HepG2 (cell line): ENCODE data around the gene PRKG1. TPM values are rescaled to one million over a fixed set of nuclear protein-coding genes. Genes with fewer than 3 reads are reported as not detected.
A peak's percentile ranks its signal among the peaks of the same experiment; 100 is the strongest.

ENCODE experiments used
- ARID2 ChIP-seq: sonication (generic); formaldehyde crosslinking; IDR thresholded peaks from 2 replicates; pipeline ENCODE4 v1.8.1; 2022; ENCODE audit warnings: mild to moderate bottlenecking, missing genetic modification reagents, borderline replicate concordance
- HDAC1 ChIP-seq: sonication (generic); formaldehyde crosslinking; IDR thresholded peaks from 2 replicates; pipeline ENCODE4 v1.5.1; 2020; ENCODE audit warnings: mild to moderate bottlenecking, missing genetic modification reagents
- HNF1A ChIP-seq, 2 experiments: sonication (generic) in 1 of 2; formaldehyde crosslinking in 1 of 2; IDR thresholded peaks; 2 replicates each; pipeline versions ENCODE4 v1.4.0 to v1.6.1; 2016 to 2020; ENCODE audit warnings: borderline replicate concordance in 1 of 2, low read depth in 1 of 2, mild to moderate bottlenecking in 1 of 2, missing genetic modification reagents in 1 of 2
- HNF4G ChIP-seq, 2 experiments: sonication (generic) in 1 of 2; formaldehyde crosslinking in 1 of 2; IDR thresholded peaks; 2 replicates each; pipeline versions ENCODE4 v1.4.0 to v1.6.1; 2011 to 2020; ENCODE audit warnings: borderline replicate concordance in 2 of 2, low read depth in 2 of 2, mild to moderate bottlenecking in 2 of 2, low read length in 1 of 2, missing genetic modification reagents in 1 of 2, moderate library complexity in 1 of 2
- MEIS2 ChIP-seq: sonication (generic); formaldehyde crosslinking; IDR thresholded peaks from 2 replicates; pipeline ENCODE4 v1.9.0; 2021; ENCODE audit warnings: mild to moderate bottlenecking, missing genetic modification reagents
- SMC3 ChIP-seq: IDR thresholded peaks from 2 replicates; pipeline ENCODE4 v1.6.1; 2011; ENCODE audit warnings: low read length, improper control_type of control experiment
- SRSF1 ChIP-seq: fragments of 200-400 bp; formaldehyde crosslinking; optimal IDR thresholded peaks from 2 replicates; pipeline ENCODE3; 2017; ENCODE audit warnings: mild to moderate bottlenecking, low read depth, low read length, moderate library complexity
- SYNCRIP ChIP-seq: fragments of 200-400 bp; formaldehyde crosslinking; IDR thresholded peaks from 2 replicates; pipeline ENCODE4 v1.6.1; 2018; ENCODE audit warnings: mild to moderate bottlenecking, low read depth, low read length; ENCODE audit not compliant: insufficient read depth
- ZBTB26 ChIP-seq: IDR thresholded peaks from 2 replicates; pipeline ENCODE4 v1.6.1; 2016; ENCODE audit warnings: missing compliant biosample characterization, missing genetic modification reagents, borderline replicate concordance
- ZMAT3 ChIP-seq: sonication (generic); formaldehyde crosslinking; conservative IDR thresholded peaks from 2 replicates; pipeline ENCODE4 v1.7.0; 2021; ENCODE audit warnings: missing genetic modification reagents
- ZNF143 ChIP-seq: sonication (generic); formaldehyde crosslinking; IDR thresholded peaks from 2 replicates; pipeline ENCODE4 v1.4.0; 2020; ENCODE audit warnings: missing genetic modification reagents
- ZNF232 ChIP-seq: sonication (generic); formaldehyde crosslinking; IDR thresholded peaks from 2 replicates; pipeline ENCODE4 v1.4.0; 2020; ENCODE audit warnings: missing genetic modification reagents, borderline replicate concordance
- ZNF503 ChIP-seq: sonication (generic); formaldehyde crosslinking; IDR thresholded peaks from 2 replicates; pipeline ENCODE4 v1.4.0; 2020; ENCODE audit warnings: missing genetic modification reagents
- ZNF841 ChIP-seq: sonication (generic); formaldehyde crosslinking; IDR thresholded peaks from 2 replicates; pipeline ENCODE4 v1.8.1; 2023; ENCODE audit warnings: missing genetic modification reagents, borderline replicate concordance
- polyA plus RNA-seq, 8 experiments: library from polyadenylated mRNA; depleted of rRNA in 3 of 8; stranded (reverse) in 7 of 8; unstranded in 1 of 8; fragments of >200 nt; fragmentation: Illumina TruSeq in 4 of 8; extraction: Trizol in 4 of 8; gene quantifications; 2 replicates each; pipeline versions ENCODE4 v1.2.1 to v1.2.3, GENCODE V29; 2011 to 2016; ENCODE audit warnings: low read depth in 4 of 8, missing spikeins in 1 of 8, mixed read lengths in 1 of 8; ENCODE audit not compliant: insufficient read depth in 1 of 8
- total RNA-seq, 5 experiments: library from RNA; depleted of rRNA; stranded (reverse); fragments of >200 nt; fragmentation: Illumina TruSeq; extraction: Trizol; gene quantifications; 2 replicates each; pipeline ENCODE4 v1.2.3, GENCODE V29; 2016; ENCODE audit warnings: low read depth in 1 of 5
- TF ChIP-seq, protein P1 (sequence below): sonication (generic); formaldehyde crosslinking; IDR thresholded peaks from 2 replicates; pipeline ENCODE4 v1.4.0; 2020; ENCODE audit warnings: mild to moderate bottlenecking, missing genetic modification reagents
- TF ChIP-seq, protein P2 (sequence below): sonication (generic); formaldehyde crosslinking; IDR thresholded peaks from 2 replicates; pipeline ENCODE4 v1.4.0; 2020; ENCODE audit warnings: mild to moderate bottlenecking, missing genetic modification reagents

The PRKG1 gene
- total and polyA plus RNA-seq, 2 of the 13 experiments (the other 11 are each of a cell fraction or from before 2014, with no cell fraction given) = 0.01 TPM; not detected in 1

DNA sequence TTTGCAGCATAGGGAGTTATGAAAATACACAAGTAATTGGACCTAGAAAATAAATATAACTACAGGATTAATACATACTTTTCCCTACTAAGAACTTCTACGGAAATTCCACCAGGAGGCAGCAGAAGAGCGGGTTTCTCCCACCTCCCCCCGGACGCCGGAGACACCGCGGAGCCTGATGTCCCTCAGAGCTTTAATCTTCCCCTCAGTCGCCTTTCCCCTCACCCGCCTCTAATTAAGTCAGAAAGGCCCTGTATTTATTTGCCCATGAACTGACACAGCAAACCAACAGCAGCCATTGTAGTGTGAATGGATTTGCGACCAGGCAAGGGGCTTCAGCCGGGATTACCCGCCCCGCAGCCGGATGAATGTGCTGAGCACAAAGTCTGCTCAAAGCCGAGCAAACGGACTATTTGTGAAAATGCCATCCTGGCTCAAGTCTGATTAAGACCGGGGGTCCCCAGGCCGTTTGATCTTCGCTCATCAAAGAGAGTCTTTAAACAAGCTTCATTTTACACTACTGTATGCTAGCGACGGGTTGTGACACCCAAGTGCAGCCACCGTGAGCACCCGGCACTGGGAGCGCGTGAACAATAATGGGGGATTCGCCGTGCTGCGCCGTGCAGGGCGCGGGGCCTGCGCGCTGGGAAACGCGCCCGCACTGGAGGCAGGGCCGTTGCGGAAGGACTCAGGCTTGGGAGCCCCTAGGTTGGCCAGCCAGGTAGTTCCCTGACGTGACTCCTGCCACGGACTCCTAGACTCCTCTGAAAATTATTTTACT is 1234.2 kb downstream of the PRKG1 start (continued):
- TF ChIP-seq ZMAT3 (CRISPR knock-in tag) = peak; percentile 67
- TF ChIP-seq, protein P1, sequence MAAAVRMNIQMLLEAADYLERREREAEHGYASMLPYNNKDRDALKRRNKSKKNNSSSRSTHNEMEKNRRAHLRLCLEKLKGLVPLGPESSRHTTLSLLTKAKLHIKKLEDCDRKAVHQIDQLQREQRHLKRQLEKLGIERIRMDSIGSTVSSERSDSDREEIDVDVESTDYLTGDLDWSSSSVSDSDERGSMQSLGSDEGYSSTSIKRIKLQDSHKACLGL (CRISPR knock-in tag) = 0 out of 2 replicates have a peak, but pooled peaks have one; percentile 22
- TF ChIP-seq ZNF143 = 0 out of 2 replicates have a peak, but pooled peaks have one; percentile 30
- peak; percentile 24; the same call in 1 of the 2 replicates for TF ChIP-seq HNF4G (IDR thresholded peaks at IDR 0.05; ENCODE audit: borderline replicate concordance, low read depth, low read length)
- peak; percentile 71; the same call in 1 of the 2 replicates for TF ChIP-seq HNF4G (CRISPR knock-in tag; IDR thresholded peaks at IDR 0.05; ENCODE audit: borderline replicate concordance, low read depth)
- TF ChIP-seq, protein P2, sequence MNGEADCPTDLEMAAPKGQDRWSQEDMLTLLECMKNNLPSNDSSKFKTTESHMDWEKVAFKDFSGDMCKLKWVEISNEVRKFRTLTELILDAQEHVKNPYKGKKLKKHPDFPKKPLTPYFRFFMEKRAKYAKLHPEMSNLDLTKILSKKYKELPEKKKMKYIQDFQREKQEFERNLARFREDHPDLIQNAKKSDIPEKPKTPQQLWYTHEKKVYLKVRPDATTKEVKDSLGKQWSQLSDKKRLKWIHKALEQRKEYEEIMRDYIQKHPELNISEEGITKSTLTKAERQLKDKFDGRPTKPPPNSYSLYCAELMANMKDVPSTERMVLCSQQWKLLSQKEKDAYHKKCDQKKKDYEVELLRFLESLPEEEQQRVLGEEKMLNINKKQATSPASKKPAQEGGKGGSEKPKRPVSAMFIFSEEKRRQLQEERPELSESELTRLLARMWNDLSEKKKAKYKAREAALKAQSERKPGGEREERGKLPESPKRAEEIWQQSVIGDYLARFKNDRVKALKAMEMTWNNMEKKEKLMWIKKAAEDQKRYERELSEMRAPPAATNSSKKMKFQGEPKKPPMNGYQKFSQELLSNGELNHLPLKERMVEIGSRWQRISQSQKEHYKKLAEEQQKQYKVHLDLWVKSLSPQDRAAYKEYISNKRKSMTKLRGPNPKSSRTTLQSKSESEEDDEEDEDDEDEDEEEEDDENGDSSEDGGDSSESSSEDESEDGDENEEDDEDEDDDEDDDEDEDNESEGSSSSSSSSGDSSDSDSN (CRISPR knock-in tag) = peak; percentile 82
- TF ChIP-seq SMC3 = peak; percentile 89
- TF ChIP-seq SYNCRIP = no peak
- TF ChIP-seq HDAC1 (CRISPR knock-in tag) = 0 out of 2 replicates have a peak, but pooled peaks have one; percentile 33
- TF ChIP-seq ZNF503 (CRISPR knock-in tag) = peak; percentile 52; the same call in 1 of the 2 replicates
- TF ChIP-seq ZBTB26 = peak; percentile 64; the same call in 1 of the 2 replicates
- TF ChIP-seq HNF1A (IDR thresholded peaks at IDR 0.05; ENCODE audit: low read depth) = no peak
- peak; percentile 30; the same call in 1 of the 2 replicates for TF ChIP-seq HNF1A (CRISPR knock-in tag; IDR thresholded peaks at IDR 0.05; ENCODE audit: borderline replicate concordance)
- TF ChIP-seq ZNF841 (CRISPR knock-in tag) = no peak
- TF ChIP-seq MEIS2 (CRISPR knock-in tag) = peak; percentile 58; the same call in 1 of the 2 replicates
- no peak for TF ChIP-seq ARID2 (CRISPR knock-in tag)
- TF ChIP-seq SRSF1 = peak; percentile 44
- peak; percentile 75; the same call in 1 of the 2 replicates for TF ChIP-seq ZNF232 (CRISPR knock-in tag)
